IMR-90 (cell line): Measurements from ENCODE around the gene ATP2B2. TPM values are rescaled to one million over a fixed set of nuclear protein-coding genes. Genes with fewer than 3 reads are reported as not detected.

Source experiments
- ATAC-seq: fragments of 200-7000 bp; cut with Tn5 transposase; 2 replicates; pipeline ENCODE4 v1.9.1; 2020; ENCODE audit warnings: low read depth, mild to moderate bottlenecking, moderate library complexity
- BruUV-seq: library from RNA; stranded (reverse); fragments of 400-500 nt; replicated peaks from 2 replicates; lab custom pipeline; 2021; lab: Mats Ljungman, UMichigan
- CTCF ChIA-PET: fragments of 300-600 bp; formaldehyde crosslinking; extraction: SDS; loops from one replicate; lab custom pipeline; 2021; ENCODE audit warnings: antibody characterized with exemption; lab: Yijun Ruan, JAX
- POLR2A ChIA-PET: fragments of 300-600 bp; sonication (Branson Sonifier 250); formaldehyde crosslinking; loops from one replicate; lab custom pipeline; 2022; ENCODE audit warnings: antibody characterized with exemption; ENCODE audit not compliant: unreplicated experiment; lab: Charles Lee
- DNase-seq: peaks from one replicate; pipeline ENCODE4 v3.0.0; 2013
- H2AFZ ChIP-seq: replicated peaks from 2 replicates; pipeline ENCODE3; 2013; ENCODE audit warnings: low read length, mild to moderate bottlenecking; ENCODE audit not compliant: poor library complexity
- H2AK5ac ChIP-seq: 2 replicates; pipeline ENCODE4 v1.6.1; 2013; ENCODE audit warnings: low read depth, low read length, inconsistent platforms
- H2AK9ac ChIP-seq: replicated peaks from 2 replicates; pipeline ENCODE3; 2013; ENCODE audit warnings: mild to moderate bottlenecking, low read depth, low read length, moderate library complexity; ENCODE audit not compliant: poor library complexity
- H2BK120ac ChIP-seq: 2 replicates; pipeline ENCODE4 v1.6.1; 2013; ENCODE audit warnings: low read depth, low read length, inconsistent platforms
- H2BK15ac ChIP-seq: 3 replicates; pipeline ENCODE4 v1.6.1; 2013; ENCODE audit warnings: low read depth, low read length, inconsistent platforms
- H2BK20ac ChIP-seq: 2 replicates; pipeline ENCODE4 v1.6.1; 2013; ENCODE audit warnings: low read depth, mild to moderate bottlenecking, inconsistent platforms, low read length, moderate library complexity
- H2BK5ac ChIP-seq: 2 replicates; pipeline ENCODE4 v1.6.1; 2013; ENCODE audit warnings: mild to moderate bottlenecking, low read depth, low read length, inconsistent platforms; ENCODE audit not compliant: poor library complexity, severe bottlenecking
- H3K14ac ChIP-seq: replicated peaks from 2 replicates; pipeline ENCODE4 v1.6.1; 2013; ENCODE audit warnings: low read depth, low read length, inconsistent platforms
- H3K18ac ChIP-seq: 2 replicates; pipeline ENCODE4 v1.6.1; 2013; ENCODE audit warnings: low read depth, low read length, control low read depth
- H3K23ac ChIP-seq: 2 replicates; pipeline ENCODE4 v1.6.1; 2013; ENCODE audit warnings: low read depth, low read length, inconsistent platforms
- H3K27ac ChIP-seq: 2 replicates; pipeline ENCODE4 v1.5.1; 2013; ENCODE audit warnings: mild to moderate bottlenecking, control low read depth, low read length; ENCODE audit not compliant: insufficient read depth
- H3K27me3 ChIP-seq: 2 replicates; pipeline ENCODE4 v1.6.1; 2013; ENCODE audit warnings: low read length; ENCODE audit not compliant: control insufficient read depth, insufficient read depth
- H3K36me3 ChIP-seq: 2 replicates; pipeline ENCODE4 v1.6.1; 2013; ENCODE audit warnings: low read length, mixed read lengths; ENCODE audit not compliant: control insufficient read depth, insufficient read depth
- H3K4ac ChIP-seq: 2 replicates; pipeline ENCODE4 v1.6.1; 2013; ENCODE audit warnings: low read depth, low read length, inconsistent platforms
- H3K4me1 ChIP-seq: 2 replicates; pipeline ENCODE4 v1.6.1; 2013; ENCODE audit warnings: low read length, mixed read lengths; ENCODE audit not compliant: control insufficient read depth, insufficient read depth
- H3K4me2 ChIP-seq: 2 replicates; pipeline ENCODE4 v1.6.1; 2013; ENCODE audit warnings: low read depth, mild to moderate bottlenecking, control low read depth, low read length, moderate library complexity
- H3K4me3 ChIP-seq: 2 replicates; pipeline ENCODE4 v1.5.1; 2013; ENCODE audit warnings: low read depth, mild to moderate bottlenecking, control low read depth, low read length, moderate library complexity; ENCODE audit not compliant: insufficient read depth
- H3K56ac ChIP-seq: 2 replicates; pipeline ENCODE4 v1.6.1; 2013; ENCODE audit warnings: low read length, inconsistent platforms; ENCODE audit not compliant: insufficient read depth; ENCODE audit errors: extremely low read depth
- H3K79me1 ChIP-seq, 2 experiments: 2 replicates each; pipeline ENCODE4 v1.6.1; 2013; ENCODE audit warnings: low read length in 2 of 2, inconsistent platforms in 1 of 2, low read depth in 1 of 2
- H3K9ac ChIP-seq: 2 replicates; pipeline ENCODE4 v1.6.1; 2013; ENCODE audit warnings: low read depth, low read length, control low read depth
- H3K9me1 ChIP-seq: 2 replicates; pipeline ENCODE4 v1.6.1; 2013; ENCODE audit warnings: low read length, inconsistent platforms; ENCODE audit not compliant: insufficient read depth
- H3K9me3 ChIP-seq: 2 replicates; pipeline ENCODE4 v1.6.1; 2013; ENCODE audit warnings: low read length; ENCODE audit not compliant: control insufficient read depth, insufficient read depth
- H4K20me1 ChIP-seq: 2 replicates; pipeline ENCODE4 v1.6.1; 2013; ENCODE audit warnings: low read length, inconsistent platforms; ENCODE audit not compliant: insufficient read depth
- H4K5ac ChIP-seq: 2 replicates; pipeline ENCODE4 v1.6.1; 2013; ENCODE audit warnings: mild to moderate bottlenecking, low read depth, low read length, control low read depth
- H4K8ac ChIP-seq, 2 experiments: 2 replicates each; pipeline ENCODE4 v1.6.1; 2013; ENCODE audit warnings: low read depth in 2 of 2, low read length in 2 of 2, control low read depth in 1 of 2, inconsistent platforms in 1 of 2
- H4K91ac ChIP-seq: 2 replicates; pipeline ENCODE4 v1.6.1; 2013; ENCODE audit warnings: low read depth, low read length, inconsistent platforms; ENCODE audit not compliant: insufficient read depth
- BHLHE40 ChIP-seq: fragments of 150-350 bp; IDR thresholded peaks from 2 replicates; pipeline ENCODE4 v1.6.1; 2016; ENCODE audit warnings: mild to moderate bottlenecking, low read depth, low read length
- CEBPB ChIP-seq: IDR thresholded peaks from 2 replicates; pipeline ENCODE4 v1.6.1; 2012; ENCODE audit warnings: low read depth, low read length, improper control_type of control experiment
- CHD1 ChIP-seq: IDR thresholded peaks from 2 replicates; pipeline ENCODE4 v1.6.1; 2012; ENCODE audit warnings: low read depth, low read length, improper control_type of control experiment
- CTCF ChIP-seq: conservative IDR thresholded peaks from 2 replicates; pipeline ENCODE4 v1.5.1; 2012; ENCODE audit warnings: mild to moderate bottlenecking, low read depth, low read length, improper control_type of control experiment
- ELK1 ChIP-seq: fragments of 150-350 bp; IDR thresholded peaks from 2 replicates; pipeline ENCODE4 v1.6.1; 2016; ENCODE audit warnings: low read depth, mild to moderate bottlenecking, low read length, moderate library complexity, borderline replicate concordance
- FOS ChIP-seq: fragments of 150-350 bp; IDR thresholded peaks from 2 replicates; pipeline ENCODE4 v1.6.1; 2016; ENCODE audit warnings: low read depth, low read length
- MAFK ChIP-seq: IDR thresholded peaks from 2 replicates; pipeline ENCODE4 v1.6.1; 2012; ENCODE audit warnings: low read depth, low read length, improper control_type of control experiment
- MAZ ChIP-seq: IDR thresholded peaks from 2 replicates; pipeline ENCODE4 v1.6.1; 2012; ENCODE audit warnings: low read depth, mild to moderate bottlenecking, low read length, improper control_type of control experiment, moderate library complexity, borderline replicate concordance
- MXI1 ChIP-seq: IDR thresholded peaks from 2 replicates; pipeline ENCODE4 v1.6.1; 2012; ENCODE audit warnings: low read depth, mild to moderate bottlenecking, low read length, moderate library complexity, borderline replicate concordance
- NFE2L2 ChIP-seq: fragments of 150-350 bp; IDR thresholded peaks from 2 replicates; pipeline ENCODE4 v1.6.1; 2016; ENCODE audit warnings: low read depth, mild to moderate bottlenecking, low read length
- POLR2A ChIP-seq: IDR thresholded peaks from 2 replicates; pipeline ENCODE4 v1.6.1; 2012; ENCODE audit warnings: mild to moderate bottlenecking, low read depth, low read length
- RAD21 ChIP-seq: IDR thresholded peaks from 2 replicates; pipeline ENCODE4 v1.6.1; 2012; ENCODE audit warnings: low read length, improper control_type of control experiment
- RCOR1 ChIP-seq: IDR thresholded peaks from 2 replicates; pipeline ENCODE4 v1.6.1; 2012; ENCODE audit warnings: mild to moderate bottlenecking, low read length, improper control_type of control experiment; ENCODE audit not compliant: insufficient replicate concordance
- RFX5 ChIP-seq: IDR thresholded peaks from 2 replicates; pipeline ENCODE4 v1.8.0; 2012; ENCODE audit warnings: low read depth, mild to moderate bottlenecking, low read length, moderate library complexity
- WGBS, 2 experiments: methylation state at CpG; one replicate each; pipeline versions ENCODE4 v1.1.5 to v1.1.7; 2013; ENCODE audit warnings: missing lambda C conversion rate in 2 of 2; ENCODE audit not compliant: insufficient read length in 1 of 2; ENCODE audit errors: extremely low coverage in 2 of 2; 5-methylcytosine and 5-hydroxymethylcytosine counted together
- dilution Hi-C: fragments of 300-500 bp; cut with HindIII; formaldehyde crosslinking; loops from one replicate; pipeline ENCODE4 v1.14.3; 2018; ENCODE audit warnings: low sequenced_read_pairs; ENCODE audit not compliant: unreplicated experiment
- in situ Hi-C: fragments of 300-500 bp; cut with MboI; formaldehyde crosslinking; loops from 3 replicates; pipeline ENCODE4 v1.14.3; 2019; ENCODE audit warnings: low sequenced_read_pairs, inconsistent platforms, mixed read lengths
- intact Hi-C: fragments of 100-400 bp; cut with micrococcal nuclease; formaldehyde crosslinking; loops from 2 replicates; pipeline ENCODE4 v1.10.0; 2022
- polyA plus RNA-seq, 3 experiments: library from polyadenylated mRNA; depleted of rRNA; stranded (reverse); fragments of >200 nt; gene quantifications; 2 replicates each; pipeline ENCODE4 v1.2.3, GENCODE V29; 2012; ENCODE audit warnings: low replicate concordance in 1 of 3
- total RNA-seq: library from RNA; depleted of rRNA; stranded (reverse); fragments of >200 nt; gene quantifications from 2 replicates; pipeline ENCODE4 v1.2.3, GENCODE V29; 2012

The ATP2B2 gene
- total and polyA plus RNA-seq, 2 of the 4 experiments (the other 2 are of a cell fraction) = under 0.01 to 0.02 TPM

GRCh38 chr3:10387881-10388609 lies 117.3 kb downstream of the ATP2B2 start:
- POLR2A ChIA-PET = no interaction called here
- ATAC-seq (no peak), DNase-seq (peak; percentile 15)
- Histone ChIP-seq H3K56ac (no peak overlapping the region), H3K18ac (no peak overlapping the region), H3K27ac (no peak overlapping the region), H4K5ac (no peak overlapping the region), H2BK15ac (no peak overlapping the region), H4K8ac (no peak overlapping the region), H4K91ac (no peak overlapping the region), H3K4me3 (no peak overlapping the region), H3K27me3 (peaks cover 28% of the 10 kb centered on the region), H3K9me3 (peaks cover 27% of the 10 kb centered on the region), H2BK120ac (no peak overlapping the region), H3K4ac (no peak overlapping the region), H2AK5ac (no peak overlapping the region), H2BK5ac (no peak overlapping the region), H3K79me1 (no peaks in the 10 kb centered on the region), H3K36me3 (no peaks in the 10 kb centered on the region), H2BK20ac (no peak overlapping the region), H3K4me1 (no peaks in the 10 kb centered on the region), H3K9ac (no peak overlapping the region), H3K23ac (no peak overlapping the region), H3K9me1 (no peaks in the 10 kb centered on the region), H2AFZ (no peak overlapping the region), H2AK9ac (no peak overlapping the region), H3K14ac (no peak overlapping the region), H4K20me1 (no peaks in the 10 kb centered on the region), H3K4me2 (no peak overlapping the region)
- intact Hi-C loops = no loop called here
- TF ChIP-seq MAZ (no peak), RFX5 (no peak), CEBPB (no peak), RAD21 (no peak), CHD1 (no peak), NFE2L2 (no peak), FOS (no peak), POLR2A (no peak), BHLHE40 (no peak), ELK1 (no peak), RCOR1 (no peak), MAFK (no peak), MXI1 (no peak), CTCF (no peak)
- no TSS peak for BruUV-seq
- in situ Hi-C loops = no loop called here
- CTCF ChIA-PET = interaction anchor here (1.4 kb wide), 1 partner anchor 44 kb away, joined by 3 read pairs; no protein-coding TSS in a partner anchor
- dilution Hi-C loops = no loop called here
- 93% methylated on average over 2 of the region's 6 CpGs; no CpG with 5 or more reads in 1 of the 2 experiments for whole genome bisulfite sequencing, 2 experiments
